Activated CD4-positive, alpha-beta T cell treated with anti-CD3 and anti-CD28 coated beads for 36 hours (primary cell): Measurements from ENCODE around the gene GZMM. TPM values are rescaled to one million over a fixed set of nuclear protein-coding genes. Genes with fewer than 3 reads are reported as not detected.

Experiments used
- ATAC-seq: fragments of 200-7000 bp; cut with Tn5 transposase; one replicate; pipeline ENCODE4 v1.10.0; 2021; ENCODE audit warnings: mild to moderate bottlenecking, moderate library complexity
- CTCF ChIA-PET: fragments of 350-600 bp; sonication (Branson Sonifier 250); formaldehyde crosslinking; loops from one replicate; lab custom pipeline; 2021; ENCODE audit warnings: antibody characterized with exemption; lab: Charles Lee
- POLR2A ChIA-PET: fragments of 350-600 bp; sonication (Branson Sonifier 250); formaldehyde crosslinking; loops from one replicate; lab custom pipeline; 2021; ENCODE audit warnings: antibody characterized with exemption, inconsistent platforms; lab: Charles Lee
- DNase-seq: peaks from one replicate; pipeline ENCODE4 v3.0.0-alpha.2; 2020
- H3K27ac Mint-ChIP-seq: one replicate; pipeline ENCODE4 v1.8.0; 2021; ENCODE audit warnings: mixed read lengths
- H3K27me3 Mint-ChIP-seq: one replicate; pipeline ENCODE4 v1.8.0; 2021; ENCODE audit warnings: mixed read lengths
- H3K36me3 Mint-ChIP-seq: one replicate; pipeline ENCODE4 v1.8.0; 2021; ENCODE audit warnings: low read depth, mixed read lengths
- H3K4me1 Mint-ChIP-seq: one replicate; pipeline ENCODE4 v1.8.0; 2021; ENCODE audit warnings: mixed read lengths
- H3K4me3 Mint-ChIP-seq: one replicate; pipeline ENCODE4 v1.8.0; 2021; ENCODE audit warnings: mild to moderate bottlenecking, moderate library complexity, mixed read lengths
- H3K9me3 Mint-ChIP-seq: one replicate; pipeline ENCODE4 v1.8.0; 2021; ENCODE audit warnings: low read depth, mixed read lengths
- intact Hi-C, 2 experiments: fragments of 100-400 bp; cut with DNase I in 1 of 2; cut with micrococcal nuclease in 1 of 2; formaldehyde crosslinking; loops; one replicate each; pipeline versions ENCODE4 v1.14.2 to v1.15.1; 2022 to 2024; cut with DNase I, micrococcal nuclease
- total RNA-seq, 2 experiments: library from RNA; stranded (reverse); gene quantifications; one replicate each; pipeline ENCODE4 v1.2.3, GENCODE V29; 2021

Gene GZMM
- total RNA-seq, 2 experiments from 2014 or later: 22.5 to 25.3 TPM

GRCh38 chr19:589693-590395, 46.0 kb downstream of the GZMM start, which contains the start of gene HCN2:
HCN2 (plus strand) TSS chr19:589881; CDS start chr19:589946, 65 bp downstream.
- Mint-ChIP-seq H3K27me3 (peaks cover 19% of the 10 kb centered on the region), H3K36me3 (no peaks in the 10 kb centered on the region), H3K27ac (no peak within 1 kb of the TSS), H3K4me3 (no peak within 1 kb of the TSS), H3K9me3 (no peaks in the 10 kb centered on the region), H3K4me1 (peaks cover 3% of the 10 kb centered on the region)
- no peak for DNase-seq
- intact Hi-C loops: loop anchor here (2.0 to 10.0 kb wide), 3 partner anchors 37 to 145 kb away; partner anchors contain the start of gene POLRMT (in 1 of the 2)
- ChIA-PET POLR2A (no interaction called here), CTCF (no interaction called here)
- no peak for ATAC-seq

DNA sequence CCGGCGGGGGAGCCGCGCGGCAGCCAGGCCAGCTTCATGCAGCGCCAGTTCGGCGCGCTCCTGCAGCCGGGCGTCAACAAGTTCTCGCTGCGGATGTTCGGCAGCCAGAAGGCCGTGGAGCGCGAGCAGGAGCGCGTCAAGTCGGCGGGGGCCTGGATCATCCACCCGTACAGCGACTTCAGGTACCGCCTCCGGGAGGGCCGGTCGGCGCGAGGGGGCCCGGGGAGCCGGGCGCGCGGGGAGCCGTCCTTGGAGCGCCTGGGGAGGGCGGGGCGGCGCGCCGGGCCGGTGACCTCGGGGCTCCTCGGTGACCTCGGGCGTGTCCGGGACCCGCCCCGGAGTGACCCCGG, 46.5 kb downstream of the GZMM start:
- no peaks in the 10 kb centered on the region for H3K9me3 Mint-ChIP-seq
- DNase-seq: peak; percentile 53
- H3K4me3 Mint-ChIP-seq: no peak overlapping the region
- H3K4me1 Mint-ChIP-seq: peaks cover 3% of the 10 kb centered on the region
- H3K27me3 Mint-ChIP-seq: peaks cover 19% of the 10 kb centered on the region
- intact Hi-C loops: no loop called here
- H3K36me3 Mint-ChIP-seq: no peaks in the 10 kb centered on the region
- POLR2A ChIA-PET: no interaction called here
- CTCF ChIA-PET: no interaction called here
- H3K27ac Mint-ChIP-seq: no peak overlapping the region
- peak; percentile 41 for ATAC-seq

GRCh38 chr19:590750-591098, 46.9 kb downstream of the GZMM start:
- peaks cover 19% of the 10 kb centered on the region for H3K27me3 Mint-ChIP-seq
- ATAC-seq (no peak), DNase-seq (no peak)
- ChIA-PET CTCF (no interaction called here), POLR2A (no interaction called here)
- H3K9me3 Mint-ChIP-seq: no peaks in the 10 kb centered on the region
- no peak overlapping the region for H3K27ac Mint-ChIP-seq
- H3K36me3 Mint-ChIP-seq: no peaks in the 10 kb centered on the region
- intact Hi-C loops: no loop called here
- peaks cover 3% of the 10 kb centered on the region for H3K4me1 Mint-ChIP-seq
- H3K4me3 Mint-ChIP-seq: no peak overlapping the region

DNA sequence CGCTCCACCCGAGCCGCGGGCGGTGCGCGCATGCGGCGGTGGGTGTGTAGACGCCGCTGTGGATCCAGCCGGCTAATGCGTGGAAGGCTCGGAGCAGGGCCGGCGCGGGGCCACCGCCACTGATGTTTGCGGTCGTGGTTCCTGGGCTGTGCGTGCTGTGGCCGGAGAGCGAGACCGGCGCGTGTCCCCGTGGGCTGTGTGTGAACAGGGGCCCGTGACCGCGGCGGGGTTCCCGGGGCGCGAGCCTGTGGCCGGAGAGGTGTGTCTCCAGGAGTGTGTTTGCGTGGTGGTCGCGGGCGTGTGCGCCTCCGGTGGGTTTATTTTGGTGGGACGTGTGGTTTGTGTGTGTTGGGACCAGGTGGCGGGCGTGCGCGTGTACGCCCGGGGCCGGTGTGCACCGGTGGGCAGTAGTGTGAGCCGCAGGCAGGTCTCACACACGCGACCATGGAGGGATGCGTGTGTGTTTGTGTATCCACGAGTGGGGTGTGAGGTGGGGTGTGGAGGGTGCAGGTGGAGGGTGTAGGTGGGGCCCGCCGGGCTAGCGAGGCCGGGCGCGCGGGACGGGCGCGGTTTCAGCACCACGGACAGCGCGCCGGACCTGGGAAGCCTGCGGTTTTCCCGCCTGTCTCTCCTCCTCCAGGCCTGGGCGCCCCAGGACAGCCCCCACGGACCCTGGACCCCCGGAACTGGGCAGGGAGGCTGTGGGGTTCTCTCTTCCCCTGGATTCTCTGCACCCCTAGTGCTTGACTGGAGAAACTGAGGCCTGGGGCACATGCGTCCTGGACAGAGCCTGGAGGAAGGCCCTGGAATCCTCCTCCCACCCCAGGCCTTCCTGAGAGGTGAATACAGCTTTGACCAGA, 47.5 kb downstream of the GZMM start:
- ATAC-seq (no peak), DNase-seq (no peak)
- H3K4me3 Mint-ChIP-seq: peak overlapping the region; percentile 38
- no peaks in the 10 kb centered on the region for H3K9me3 Mint-ChIP-seq
- no peaks in the 10 kb centered on the region for H3K36me3 Mint-ChIP-seq
- ChIA-PET POLR2A (no interaction called here), CTCF (no interaction called here)
- H3K4me1 Mint-ChIP-seq: peaks cover 3% of the 10 kb centered on the region
- peaks cover 17% of the 10 kb centered on the region for H3K27me3 Mint-ChIP-seq
- H3K27ac Mint-ChIP-seq: no peak overlapping the region
- intact Hi-C loops: no loop called here

- peaks cover 15% of the 10 kb centered on the region for H3K27me3 Mint-ChIP-seq
- ChIA-PET CTCF (no interaction called here), POLR2A (no interaction called here)
- no peak overlapping the region for H3K4me3 Mint-ChIP-seq
- H3K9me3 Mint-ChIP-seq: no peaks in the 10 kb centered on the region
- H3K4me1 Mint-ChIP-seq: peaks cover 3% of the 10 kb centered on the region
- intact Hi-C loops: no loop called here
- no peak overlapping the region for H3K27ac Mint-ChIP-seq
- ATAC-seq (no peak), DNase-seq (no peak)
- no peaks in the 10 kb centered on the region for H3K36me3 Mint-ChIP-seq
Measured at GRCh38 chr19:592101-592500, 48.2 kb downstream of the GZMM start.

DNA sequence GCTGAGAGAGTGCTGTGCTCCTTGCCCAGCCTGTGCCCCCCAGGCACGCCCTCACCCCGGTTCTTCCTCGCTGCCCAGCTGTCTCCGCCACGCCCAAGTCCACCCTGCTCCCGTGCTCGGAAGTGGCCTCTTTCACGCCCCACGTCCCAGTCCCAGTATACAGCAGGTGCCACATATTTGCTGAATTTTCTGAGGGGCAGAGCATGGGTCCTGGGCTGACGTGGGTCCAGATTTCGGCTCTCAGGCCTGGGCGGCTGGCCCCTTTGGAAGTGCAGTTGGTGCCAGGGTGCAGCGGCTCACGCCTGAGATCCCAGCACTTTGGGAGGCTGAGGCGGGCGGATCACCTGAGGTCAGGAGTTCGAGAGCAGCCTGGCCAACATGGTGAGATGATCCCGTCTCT, 49.2 kb downstream of the GZMM start:
- H3K4me1 Mint-ChIP-seq: peaks cover 2% of the 10 kb centered on the region
- no peak overlapping the region for H3K4me3 Mint-ChIP-seq
- ATAC-seq (no peak), DNase-seq (no peak)
- intact Hi-C loops: no loop called here
- H3K9me3 Mint-ChIP-seq: no peaks in the 10 kb centered on the region
- POLR2A ChIA-PET: no interaction called here
- H3K36me3 Mint-ChIP-seq: no peaks in the 10 kb centered on the region
- CTCF ChIA-PET: no interaction called here
- no peak overlapping the region for H3K27ac Mint-ChIP-seq
- peaks cover 13% of the 10 kb centered on the region for H3K27me3 Mint-ChIP-seq

DNA sequence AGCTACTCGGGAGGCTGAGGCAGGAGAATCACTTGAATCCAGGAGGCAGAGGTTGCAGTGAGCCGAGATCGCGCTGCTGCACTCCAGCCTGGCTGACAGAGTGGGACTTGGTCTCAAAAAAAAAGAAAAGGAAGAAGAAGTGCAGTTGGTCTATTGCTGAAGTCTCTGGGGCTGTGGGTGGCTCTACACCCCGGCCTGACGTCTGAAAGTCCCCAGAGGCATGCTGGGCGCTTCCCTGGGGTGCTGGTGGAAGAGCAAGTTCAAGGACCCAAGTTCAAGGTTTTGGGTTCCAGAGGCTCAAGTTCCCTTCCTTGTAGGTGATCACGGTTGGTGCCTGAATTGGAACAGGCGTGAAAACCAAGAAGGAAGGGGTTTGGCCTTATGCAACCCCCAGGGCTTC, 49.7 kb downstream of the GZMM start:
- no peak for ATAC-seq
- Mint-ChIP-seq H3K4me1 (peaks cover 2% of the 10 kb centered on the region), H3K36me3 (no peaks in the 10 kb centered on the region), H3K27me3 (peaks cover 11% of the 10 kb centered on the region), H3K9me3 (no peaks in the 10 kb centered on the region), H3K27ac (no peak overlapping the region), H3K4me3 (no peak overlapping the region)
- POLR2A ChIA-PET: no interaction called here
- intact Hi-C loops: no loop called here
- DNase-seq: no peak
- CTCF ChIA-PET: no interaction called here

DNA sequence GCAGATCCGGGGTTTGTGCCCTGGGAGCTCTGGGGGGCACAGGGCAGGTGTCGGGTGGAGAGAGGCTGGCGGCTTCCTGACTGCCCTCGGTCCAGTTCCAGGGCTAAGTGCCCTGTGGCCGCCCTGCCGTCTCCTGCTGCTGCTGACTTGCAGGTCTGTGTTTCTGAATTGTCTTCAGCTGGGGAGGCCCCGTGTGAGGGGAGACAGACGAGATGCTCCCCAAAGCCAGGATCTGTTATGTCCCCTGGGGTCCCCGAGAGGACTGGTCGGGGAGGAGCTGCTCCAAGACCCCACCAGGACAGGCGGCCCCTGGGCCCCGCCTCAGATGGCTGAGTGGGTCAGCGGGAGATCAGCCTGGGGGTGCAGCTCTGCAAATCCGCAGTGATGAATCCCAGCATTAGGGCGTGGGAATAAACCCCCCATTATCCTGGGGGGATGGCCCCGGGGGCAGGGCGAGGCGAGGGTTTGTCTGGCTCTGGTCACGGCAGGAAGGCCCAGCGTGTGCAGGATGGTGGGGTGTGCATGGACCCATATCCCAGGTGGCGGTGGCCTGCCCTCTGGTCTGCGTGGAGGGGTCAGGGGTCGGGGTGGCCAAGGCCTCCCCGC, 50.5 kb downstream of the GZMM start:
- ATAC-seq: no peak
- intact Hi-C loops: no loop called here
- no peak overlapping the region for H3K4me3 Mint-ChIP-seq
- H3K36me3 Mint-ChIP-seq: no peaks in the 10 kb centered on the region
- ChIA-PET POLR2A (no interaction called here), CTCF (no interaction called here)
- no peaks in the 10 kb centered on the region for H3K9me3 Mint-ChIP-seq
- peaks cover 2% of the 10 kb centered on the region for H3K4me1 Mint-ChIP-seq
- no peak for DNase-seq
- no peak overlapping the region for H3K27ac Mint-ChIP-seq
- H3K27me3 Mint-ChIP-seq: peaks cover 6% of the 10 kb centered on the region

- H3K4me1 Mint-ChIP-seq: peaks cover 2% of the 10 kb centered on the region
- CTCF ChIA-PET: interaction anchor here (0.5 kb wide), 1 partner anchor 12 kb away, joined by 3 read pairs; no protein-coding TSS in a partner anchor
- H3K4me3 Mint-ChIP-seq: no peak overlapping the region
Measured at GRCh38 chr19:595326-596262, 51.7 kb downstream of the GZMM start.

DNA sequence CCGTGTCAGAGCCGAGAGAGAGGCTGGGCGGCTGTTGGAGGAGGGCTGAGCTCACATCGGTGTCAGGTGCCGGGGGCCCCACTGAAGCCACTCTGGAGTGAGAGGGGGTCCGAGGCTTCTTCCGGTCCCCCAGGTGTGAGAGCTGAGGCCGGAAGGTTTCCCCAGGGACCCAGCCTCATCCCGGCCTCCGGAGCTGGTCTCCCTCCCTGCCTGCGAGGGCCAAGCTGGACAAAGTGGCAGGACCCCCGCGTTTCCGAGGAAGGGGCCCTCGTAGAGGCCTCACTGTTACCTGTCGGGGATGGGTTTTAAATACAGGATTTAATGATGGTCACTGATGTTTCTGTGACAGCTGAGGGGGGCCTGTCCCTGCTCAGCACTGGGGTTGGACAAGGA, 52.4 kb downstream of the GZMM start:
- no peak for ATAC-seq
- Mint-ChIP-seq H3K27ac (no peak overlapping the region), H3K9me3 (no peaks in the 10 kb centered on the region), H3K27me3 (peaks cover 3% of the 10 kb centered on the region), H3K4me1 (peaks cover 1% of the 10 kb centered on the region), H3K4me3 (no peak overlapping the region), H3K36me3 (no peaks in the 10 kb centered on the region)
- no peak for DNase-seq
- CTCF ChIA-PET: no interaction called here
- POLR2A ChIA-PET: no interaction called here
- intact Hi-C loops: no loop called here

More at GRCh38 chr19:595326-596262, 51.7 kb downstream of the GZMM start:
- intact Hi-C loops: no loop called here
- H3K9me3 Mint-ChIP-seq: no peaks in the 10 kb centered on the region
- H3K27ac Mint-ChIP-seq: no peak overlapping the region
- H3K27me3 Mint-ChIP-seq: peaks cover 6% of the 10 kb centered on the region
- POLR2A ChIA-PET: no interaction called here
- H3K36me3 Mint-ChIP-seq: no peaks in the 10 kb centered on the region
- ATAC-seq (no peak), DNase-seq (no peak)
